H9 (cell line): ENCODE measurements around the gene KDM2A. TPM values are rescaled to one million over a fixed set of nuclear protein-coding genes. Genes with fewer than 3 reads are reported as not detected.

Experiments used
- DNase-seq: peaks from one replicate; pipeline ENCODE4 v3.0.0-alpha.2; 2017
- H2AFZ ChIP-seq: one replicate; pipeline ENCODE4 v1.6.1; 2013; ENCODE audit warnings: mild to moderate bottlenecking, low read length, control low read depth, moderate library complexity
- H2AK5ac ChIP-seq: 2 replicates; pipeline ENCODE4 v1.6.1; 2013; ENCODE audit warnings: low read length, control low read depth, mixed read lengths; ENCODE audit not compliant: insufficient read length
- H2BK120ac ChIP-seq: one replicate; pipeline ENCODE4 v1.6.1; 2013; ENCODE audit warnings: low read depth, mild to moderate bottlenecking, low read length, control low read depth, inconsistent platforms; ENCODE audit not compliant: poor library complexity, severe bottlenecking
- H2BK12ac ChIP-seq: 2 replicates; pipeline ENCODE4 v1.6.1; 2013; ENCODE audit warnings: low read length, control low read depth, mixed read lengths, low read depth; ENCODE audit not compliant: insufficient read length
- H2BK15ac ChIP-seq: 2 replicates; pipeline ENCODE4 v1.6.1; 2013; ENCODE audit warnings: low read depth, low read length, control low read depth
- H2BK20ac ChIP-seq: one replicate; pipeline ENCODE4 v1.6.1; 2013; ENCODE audit warnings: low read depth, mild to moderate bottlenecking, low read length, control low read depth, inconsistent platforms; ENCODE audit not compliant: poor library complexity, severe bottlenecking
- H2BK5ac ChIP-seq: 2 replicates; pipeline ENCODE4 v1.6.1; 2013; ENCODE audit warnings: low read length, control low read depth, mixed read lengths; ENCODE audit not compliant: insufficient read length
- H3K14ac ChIP-seq: 2 replicates; pipeline ENCODE4 v1.6.1; 2013; ENCODE audit warnings: low read length, control low read depth; ENCODE audit not compliant: insufficient read depth
- H3K18ac ChIP-seq: 2 replicates; pipeline ENCODE4 v1.6.1; 2013; ENCODE audit warnings: low read depth, mild to moderate bottlenecking, mixed read lengths, low read length, control low read depth; ENCODE audit not compliant: insufficient read length
- H3K23ac ChIP-seq: 2 replicates; pipeline ENCODE4 v1.6.1; 2013; ENCODE audit warnings: low read length, control low read depth, mixed read lengths, low read depth; ENCODE audit not compliant: insufficient read length
- H3K23me2 ChIP-seq: 2 replicates; pipeline ENCODE4 v1.6.1; 2013; ENCODE audit warnings: low read depth, mild to moderate bottlenecking, mixed read lengths, low read length, control low read depth; ENCODE audit not compliant: insufficient read length, poor library complexity, severe bottlenecking
- H3K27ac ChIP-seq: 2 replicates; pipeline ENCODE4 v1.5.1; 2013; ENCODE audit warnings: low read length, control low read depth, mixed read lengths, low read depth; ENCODE audit not compliant: insufficient read length
- H3K27me3 ChIP-seq: 2 replicates; pipeline ENCODE4 v1.6.1; 2013; ENCODE audit warnings: low read length, control low read depth, inconsistent platforms; ENCODE audit not compliant: insufficient read depth
- H3K4ac ChIP-seq: 2 replicates; pipeline ENCODE4 v1.6.1; 2013; ENCODE audit warnings: low read depth, mild to moderate bottlenecking, control low read depth, inconsistent platforms, low read length, moderate library complexity
- H3K4me1 ChIP-seq: 2 replicates; pipeline ENCODE4 v1.6.1; 2013; ENCODE audit warnings: low read length, control low read depth, inconsistent platforms; ENCODE audit not compliant: insufficient read depth
- H3K4me2 ChIP-seq: 2 replicates; pipeline ENCODE4 v1.6.1; 2013; ENCODE audit warnings: low read length, control low read depth, mixed read lengths; ENCODE audit not compliant: insufficient read length, insufficient read depth
- H3K56ac ChIP-seq: 2 replicates; pipeline ENCODE4 v1.6.1; 2013; ENCODE audit warnings: low read depth, mild to moderate bottlenecking, mixed read lengths, low read length, control low read depth; ENCODE audit not compliant: insufficient read length
- H3K79me1 ChIP-seq: 2 replicates; pipeline ENCODE4 v1.6.1; 2013; ENCODE audit warnings: low read depth, mild to moderate bottlenecking, moderate library complexity, low read length, control low read depth, inconsistent platforms; ENCODE audit not compliant: insufficient read depth, poor library complexity, severe bottlenecking
- H3K79me2 ChIP-seq: 2 replicates; pipeline ENCODE4 v1.6.1; 2013; ENCODE audit warnings: low read length, control low read depth, inconsistent platforms; ENCODE audit not compliant: insufficient read depth
- H3K9ac ChIP-seq: 2 replicates; pipeline ENCODE4 v1.6.1; 2013; ENCODE audit warnings: low read length, control low read depth, mixed read lengths; ENCODE audit not compliant: insufficient read length; ENCODE audit errors: extremely low read depth
- H3K9me3 ChIP-seq: one replicate; pipeline ENCODE4 v1.6.1; 2013; ENCODE audit warnings: low read depth, low read length, inconsistent platforms; ENCODE audit not compliant: control insufficient read depth
- H3T11ph ChIP-seq: one replicate; pipeline ENCODE4 v1.6.1; 2013; ENCODE audit warnings: mild to moderate bottlenecking, low read length, control low read depth, inconsistent platforms
- H4K20me1 ChIP-seq: one replicate; pipeline ENCODE4 v1.6.1; 2013; ENCODE audit not compliant: control insufficient read depth, insufficient read length, insufficient read depth
- H4K5ac ChIP-seq: 2 replicates; pipeline ENCODE4 v1.6.1; 2013; ENCODE audit warnings: low read depth, mild to moderate bottlenecking, mixed read lengths, low read length, control low read depth; ENCODE audit not compliant: insufficient read length
- H4K8ac ChIP-seq: replicated peaks from 2 replicates; pipeline ENCODE4 v1.6.1; 2013; ENCODE audit warnings: low read length, control low read depth, mixed read lengths, low read depth; ENCODE audit not compliant: insufficient read length
- H4K91ac ChIP-seq: 2 replicates; pipeline ENCODE4 v1.6.1; 2013; ENCODE audit warnings: low read depth, mild to moderate bottlenecking, moderate library complexity, mixed read lengths, low read length, control low read depth; ENCODE audit not compliant: insufficient read length
- H3K27ac Mint-ChIP-seq, 3 experiments: 2 replicates in 2 of 3; 3 replicates in 1 of 3; pipeline ENCODE4 v1.8.0; 2020 to 2021; ENCODE audit warnings: mixed read lengths in 3 of 3, mild to moderate bottlenecking in 1 of 3, moderate library complexity in 1 of 3
- H3K27me3 Mint-ChIP-seq: 2 replicates; pipeline ENCODE4 v1.8.0; 2021; ENCODE audit warnings: low read depth, mild to moderate bottlenecking, moderate library complexity, mixed read lengths
- H3K36me3 Mint-ChIP-seq, 3 experiments: 2 replicates in 2 of 3; 3 replicates in 1 of 3; pipeline ENCODE4 v1.8.0; 2020 to 2021; ENCODE audit warnings: low read depth in 3 of 3, mixed read lengths in 3 of 3; ENCODE audit not compliant: insufficient read depth in 1 of 3
- H3K4me1 Mint-ChIP-seq, 2 experiments: 2 replicates each; pipeline ENCODE4 v1.8.0; 2020; ENCODE audit warnings: mixed read lengths in 2 of 2
- H3K4me3 Mint-ChIP-seq, 2 experiments: 2 replicates in 1 of 2; 3 replicates in 1 of 2; pipeline ENCODE4 v1.8.0; 2020 to 2021; ENCODE audit warnings: mild to moderate bottlenecking in 2 of 2, mixed read lengths in 2 of 2, moderate library complexity in 1 of 2
- H3K9me3 Mint-ChIP-seq, 2 experiments: 2 replicates in 1 of 2; 3 replicates in 1 of 2; pipeline ENCODE4 v1.8.0; 2020; ENCODE audit warnings: mild to moderate bottlenecking in 2 of 2, mixed read lengths in 2 of 2, moderate library complexity in 1 of 2
- WGBS: extraction: QIAGEN DNeasy Blood & Tissue Kit; methylation state at CpG from one replicate; pipeline ENCODE4 v1.1.7; 2013; ENCODE audit warnings: missing lambda C conversion rate, low lambda C conversion rate, mixed read lengths; ENCODE audit not compliant: insufficient read length; ENCODE audit errors: extremely low coverage; 5-methylcytosine and 5-hydroxymethylcytosine counted together
- total RNA-seq: library from RNA; stranded (reverse); gene quantifications from 2 replicates; pipeline ENCODE4 v1.2.1, GENCODE V29; 2021
- TF ChIP-seq, protein P1 (sequence below): fragments of 200-600 bp; sonication (generic); conservative IDR thresholded peaks from 3 replicates; pipeline ENCODE4 v1.8.0; 2021; ENCODE audit warnings: antibody characterized with exemption, mild to moderate bottlenecking

The KDM2A gene
- total RNA-seq, 1 experiment from 2014 or later = 85.9 TPM

DNA sequence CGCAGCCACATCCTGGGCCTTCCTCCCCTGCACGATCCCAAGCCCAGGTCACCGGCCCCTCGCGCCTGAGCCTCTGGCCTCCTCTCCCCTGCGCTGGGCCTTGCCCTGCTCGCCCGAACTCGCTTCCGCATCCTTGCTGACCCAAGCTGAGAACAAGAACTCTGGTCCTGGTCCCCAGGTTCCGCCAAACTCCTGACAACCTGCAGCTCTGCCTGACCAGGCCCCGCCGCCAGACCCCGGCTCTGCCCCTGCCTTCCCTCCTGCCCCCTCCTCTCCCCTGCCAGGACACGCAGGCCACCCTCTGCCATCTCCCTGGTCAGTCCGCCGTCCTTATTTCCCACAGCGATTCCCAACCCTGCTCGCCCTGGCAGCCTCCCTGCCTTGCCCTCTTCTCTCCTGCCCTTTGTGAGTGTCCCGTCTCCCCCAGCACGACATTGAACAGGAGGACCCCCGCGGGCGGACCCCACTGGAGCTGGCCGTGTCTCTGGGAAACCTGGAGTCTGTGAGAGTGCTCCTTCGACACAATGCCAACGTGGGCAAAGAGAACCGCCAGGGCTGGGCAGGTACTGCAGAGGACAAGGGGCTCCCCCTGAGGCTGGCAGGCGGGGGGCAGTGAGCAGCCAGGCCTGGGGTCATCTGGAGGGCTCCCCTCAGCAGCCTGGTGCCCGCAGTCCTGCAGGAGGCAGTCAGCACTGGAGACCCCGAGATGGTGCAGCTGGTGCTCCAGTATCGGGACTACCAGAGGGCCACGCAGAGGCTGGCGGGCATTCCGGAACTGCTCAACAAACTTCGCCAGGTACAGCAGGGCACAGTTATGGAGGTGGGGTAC is 170.8 kb downstream of the KDM2A start:
- peaks cover 14 to 40% (median 21%) of the 10 kb centered on the region in 3 experiments for H3K36me3 Mint-ChIP-seq

More for the DNA sequence above, 170.8 kb downstream of the KDM2A start:
- peak overlapping the region; percentile 67 for H3K4me2 ChIP-seq
- no peak overlapping the region for H3T11ph ChIP-seq
- no peak overlapping the region for H2BK5ac ChIP-seq
- H3K18ac ChIP-seq = no peak overlapping the region
- TF ChIP-seq, protein P1, sequence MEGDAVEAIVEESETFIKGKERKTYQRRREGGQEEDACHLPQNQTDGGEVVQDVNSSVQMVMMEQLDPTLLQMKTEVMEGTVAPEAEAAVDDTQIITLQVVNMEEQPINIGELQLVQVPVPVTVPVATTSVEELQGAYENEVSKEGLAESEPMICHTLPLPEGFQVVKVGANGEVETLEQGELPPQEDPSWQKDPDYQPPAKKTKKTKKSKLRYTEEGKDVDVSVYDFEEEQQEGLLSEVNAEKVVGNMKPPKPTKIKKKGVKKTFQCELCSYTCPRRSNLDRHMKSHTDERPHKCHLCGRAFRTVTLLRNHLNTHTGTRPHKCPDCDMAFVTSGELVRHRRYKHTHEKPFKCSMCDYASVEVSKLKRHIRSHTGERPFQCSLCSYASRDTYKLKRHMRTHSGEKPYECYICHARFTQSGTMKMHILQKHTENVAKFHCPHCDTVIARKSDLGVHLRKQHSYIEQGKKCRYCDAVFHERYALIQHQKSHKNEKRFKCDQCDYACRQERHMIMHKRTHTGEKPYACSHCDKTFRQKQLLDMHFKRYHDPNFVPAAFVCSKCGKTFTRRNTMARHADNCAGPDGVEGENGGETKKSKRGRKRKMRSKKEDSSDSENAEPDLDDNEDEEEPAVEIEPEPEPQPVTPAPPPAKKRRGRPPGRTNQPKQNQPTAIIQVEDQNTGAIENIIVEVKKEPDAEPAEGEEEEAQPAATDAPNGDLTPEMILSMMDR = no peak
- H2AFZ ChIP-seq = no peak overlapping the region
- H3K27ac ChIP-seq = no peak overlapping the region
- H3K79me2 ChIP-seq = no peaks in the 10 kb centered on the region
- H3K4ac ChIP-seq = no peak overlapping the region
- H3K9me3 ChIP-seq = no peaks in the 10 kb centered on the region
- H3K9ac ChIP-seq = peak overlapping the region; percentile 43
- H3K4me3 Mint-ChIP-seq = peak overlapping the region; percentile 90 to 95
- peaks cover 6% of the 10 kb centered on the region for H3K23me2 ChIP-seq
- peaks cover 4% of the 10 kb centered on the region; the same call in 1 of the 2 replicates for H3K4me1 ChIP-seq
- H3K56ac ChIP-seq = no peak overlapping the region
- no peak overlapping the region for H2AK5ac ChIP-seq
- H2BK12ac ChIP-seq = no peak overlapping the region
- H3K27me3 ChIP-seq = no peaks in the 10 kb centered on the region
- no peak overlapping the region for H2BK15ac ChIP-seq
- H4K20me1 ChIP-seq = no peaks in the 10 kb centered on the region
- H4K91ac ChIP-seq = no peak overlapping the region
- H3K4me1 Mint-ChIP-seq = peaks cover 16 to 17% of the 10 kb centered on the region in 2 experiments
- H3K27ac Mint-ChIP-seq = peak overlapping the region in 2 of 3 experiments; percentile 83 to 94; a peak in 2 of 7 replicates
- no peak overlapping the region for H2BK20ac ChIP-seq
- H3K79me1 ChIP-seq = no peaks in the 10 kb centered on the region
- no peak overlapping the region for H2BK120ac ChIP-seq
- DNase-seq = no peak
- H3K23ac ChIP-seq = no peak overlapping the region
- H3K14ac ChIP-seq = peak overlapping the region; percentile 45
- peaks cover 2% of the 10 kb centered on the region; the same call in 1 of the 2 replicates for H3K27me3 Mint-ChIP-seq
- peaks cover under 1% of the 10 kb centered on the region in 2 experiments; a peak in 3 of 5 replicates for H3K9me3 Mint-ChIP-seq
- no peak overlapping the region for H4K5ac ChIP-seq
- no peak overlapping the region for H4K8ac ChIP-seq
- WGBS = no CpG with 5 or more reads among the region's 36 CpGs
